ENCODE results near the gene MTFP1.

DNA sequence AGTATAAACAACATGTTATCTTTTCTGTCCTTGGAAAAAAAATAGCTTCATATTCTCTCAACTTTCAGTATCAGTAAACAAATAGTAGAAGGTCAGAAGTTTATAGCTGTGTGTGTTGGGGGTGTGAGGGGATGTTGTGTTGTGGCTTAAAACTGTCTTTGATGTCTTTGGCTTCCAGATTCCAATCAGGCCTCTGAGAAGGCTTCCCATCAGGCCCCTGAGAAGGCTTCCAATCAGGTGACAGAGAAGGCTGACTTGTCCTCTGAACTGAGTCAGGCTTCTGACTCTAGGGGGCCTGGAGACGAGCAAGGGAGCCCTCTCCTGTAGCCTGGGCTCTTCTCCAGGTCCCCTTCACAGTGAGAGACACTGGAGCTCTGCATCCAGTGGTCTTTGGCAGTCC is 9.3 kb downstream of the MTFP1 start:
- TF ChIP-seq, protein P1, sequence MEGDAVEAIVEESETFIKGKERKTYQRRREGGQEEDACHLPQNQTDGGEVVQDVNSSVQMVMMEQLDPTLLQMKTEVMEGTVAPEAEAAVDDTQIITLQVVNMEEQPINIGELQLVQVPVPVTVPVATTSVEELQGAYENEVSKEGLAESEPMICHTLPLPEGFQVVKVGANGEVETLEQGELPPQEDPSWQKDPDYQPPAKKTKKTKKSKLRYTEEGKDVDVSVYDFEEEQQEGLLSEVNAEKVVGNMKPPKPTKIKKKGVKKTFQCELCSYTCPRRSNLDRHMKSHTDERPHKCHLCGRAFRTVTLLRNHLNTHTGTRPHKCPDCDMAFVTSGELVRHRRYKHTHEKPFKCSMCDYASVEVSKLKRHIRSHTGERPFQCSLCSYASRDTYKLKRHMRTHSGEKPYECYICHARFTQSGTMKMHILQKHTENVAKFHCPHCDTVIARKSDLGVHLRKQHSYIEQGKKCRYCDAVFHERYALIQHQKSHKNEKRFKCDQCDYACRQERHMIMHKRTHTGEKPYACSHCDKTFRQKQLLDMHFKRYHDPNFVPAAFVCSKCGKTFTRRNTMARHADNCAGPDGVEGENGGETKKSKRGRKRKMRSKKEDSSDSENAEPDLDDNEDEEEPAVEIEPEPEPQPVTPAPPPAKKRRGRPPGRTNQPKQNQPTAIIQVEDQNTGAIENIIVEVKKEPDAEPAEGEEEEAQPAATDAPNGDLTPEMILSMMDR (IDR thresholded peaks at IDR 0.05) = no peak
- TF ChIP-seq POLR2A (IDR thresholded peaks at IDR 0.05) = no peak
